Astrocyte of the hippocampus (primary cell): ENCODE data around the gene CAV3.
"Not testable (repeated sequence)": the region's sequence is repeated elsewhere in the genome, so short reads cannot be mapped to it uniquely, and the experiment has no call there.

ENCODE experiments used
- DNase-seq: peaks from one replicate; pipeline ENCODE4 v3.0.0; 2011; ENCODE audit warnings: low read depth, low spot score

CAV3 gene

DNA sequence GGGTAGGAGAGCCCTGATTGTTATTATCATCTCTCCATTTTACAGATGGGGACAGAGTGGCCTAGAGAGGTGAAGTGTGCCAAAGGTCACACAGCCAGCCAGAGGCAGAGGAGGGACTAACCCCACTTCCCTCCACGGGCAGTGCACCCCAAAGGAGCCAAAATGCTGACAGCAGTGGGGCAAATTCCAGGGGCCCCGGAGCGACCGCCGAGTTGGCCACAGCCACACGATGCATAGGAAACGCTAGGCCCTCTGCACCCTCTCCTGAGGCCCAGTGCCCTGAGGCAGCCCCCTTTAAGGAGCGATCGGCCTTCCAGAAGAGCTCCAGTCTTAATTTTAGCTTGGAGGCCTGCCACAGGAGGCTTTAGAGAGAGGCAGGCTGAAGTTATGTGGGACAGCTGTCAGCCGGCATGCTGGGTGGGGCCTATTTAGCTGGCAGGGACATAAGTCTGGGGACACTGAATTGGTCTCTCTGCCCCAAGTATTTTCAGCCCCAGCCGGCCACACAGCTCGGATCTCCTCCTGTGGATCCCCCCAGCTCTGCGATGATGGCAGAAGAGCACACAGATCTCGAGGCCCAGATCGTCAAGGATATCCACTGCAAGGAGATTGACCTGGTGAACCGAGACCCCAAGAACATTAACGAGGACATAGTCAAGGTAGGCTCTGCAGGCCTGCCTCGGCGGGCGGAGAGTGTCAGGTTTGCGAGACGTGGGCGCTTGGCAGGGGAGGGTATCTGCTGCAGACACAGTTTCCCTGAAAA, at the start of gene CAV3:
CAV3 (plus strand) TSS at position 471 of the 763 bp plus-strand sequence; CDS start at position 546, 75 bp downstream.
- DNase-seq, result no peak

DNA sequence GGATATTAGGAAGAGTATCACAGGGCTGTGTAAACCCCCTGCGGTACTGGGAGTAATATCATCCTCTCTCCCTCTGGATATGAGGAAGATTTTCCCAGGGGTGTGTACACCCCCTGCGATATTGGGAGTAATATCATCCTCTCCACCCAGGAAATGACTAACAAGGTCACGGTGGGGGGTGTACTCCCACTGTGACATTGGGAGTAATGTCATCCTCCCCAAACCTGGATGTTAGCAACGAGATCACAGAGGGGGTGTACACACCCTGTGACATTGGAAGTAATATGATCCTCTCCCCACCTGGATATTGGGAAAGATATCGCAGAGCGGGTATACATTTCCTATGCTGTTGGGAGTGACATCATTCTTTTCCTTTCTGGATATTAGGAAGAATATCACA, 48.6 kb upstream of the CAV3 start:
- not testable (repeated sequence) for DNase-seq

- not testable (repeated sequence) for DNase-seq
Observed at GRCh38 chr3:8691295-8691694, 42.3 kb upstream of the CAV3 start.

DNA sequence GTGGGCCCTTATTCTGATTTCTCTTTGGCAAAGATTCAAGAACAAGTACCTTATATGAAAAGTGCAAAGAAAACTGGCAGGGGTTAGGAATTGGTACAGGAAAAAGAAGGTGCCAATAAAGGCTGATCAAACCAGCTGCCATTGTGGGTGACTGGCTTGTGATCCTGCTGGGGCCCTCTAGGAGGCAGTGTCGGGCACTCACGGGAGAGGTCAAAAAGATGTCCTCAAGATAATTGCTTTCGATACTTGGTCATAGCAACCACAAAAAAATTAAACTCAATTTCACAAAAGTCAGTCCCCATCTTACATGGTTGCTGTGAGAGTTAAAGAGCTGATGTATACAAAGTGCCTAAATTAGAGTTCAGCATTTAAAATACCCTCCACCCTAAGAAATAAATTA, 31.0 kb upstream of the CAV3 start:
- no peak for DNase-seq

- no peak for DNase-seq
Observed at GRCh38 chr3:8705575-8705974, 28.0 kb upstream of the CAV3 start.

DNA sequence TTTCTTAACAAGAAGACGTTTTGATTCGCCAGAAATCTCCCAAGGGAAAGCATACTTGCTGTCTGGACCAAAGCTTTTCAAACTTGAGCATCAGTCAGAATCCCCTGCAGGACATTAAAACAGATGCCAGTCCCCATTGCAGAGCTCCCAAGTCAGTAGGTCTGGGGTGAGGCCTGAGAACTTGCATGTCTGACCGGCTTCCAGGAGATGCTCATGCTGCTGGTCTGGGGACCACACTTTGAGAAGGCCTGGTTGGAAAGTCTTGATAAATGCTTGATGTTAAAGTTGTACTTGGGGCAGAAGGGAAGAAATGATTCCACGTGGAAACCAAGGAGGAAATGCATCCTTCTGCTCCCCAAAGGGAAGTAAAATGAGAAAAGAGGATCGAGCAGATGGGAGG, 24.3 kb upstream of the CAV3 start:
- DNase-seq, result no peak

DNA sequence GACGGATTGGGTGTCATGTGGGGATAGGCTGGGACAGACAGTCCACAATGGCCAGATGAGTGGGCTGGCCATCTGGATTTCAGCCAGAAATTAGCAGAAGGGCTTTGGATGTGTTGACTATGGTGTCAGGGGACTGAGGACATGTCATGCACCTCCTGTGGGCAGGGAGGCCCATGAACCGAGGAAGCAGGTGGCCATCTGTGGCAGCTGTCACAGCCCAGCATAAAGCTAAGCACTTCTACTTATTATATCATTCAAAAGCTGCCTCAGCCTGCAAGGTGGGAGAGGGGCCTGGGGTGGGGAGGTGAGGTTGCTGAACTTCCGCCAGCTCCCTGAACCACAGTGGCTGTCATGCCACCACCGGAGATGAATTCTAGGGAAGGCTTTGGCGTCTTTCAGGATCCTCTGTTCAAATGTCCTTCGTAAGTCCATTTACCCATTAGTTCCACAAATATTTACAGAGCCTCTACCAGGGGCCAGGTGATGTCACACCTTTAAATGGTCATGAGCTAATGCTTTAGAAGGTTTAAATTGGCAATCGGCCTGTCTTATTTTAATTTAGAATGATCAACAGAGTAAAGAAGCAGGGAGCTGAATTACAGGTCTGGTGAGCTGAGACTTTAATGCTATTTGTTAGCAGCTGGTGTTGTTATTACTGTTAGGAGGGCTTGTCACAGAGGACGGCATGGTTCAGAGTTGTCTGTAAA, 23.6 kb upstream of the CAV3 start:
- DNase-seq, result no peak

DNA sequence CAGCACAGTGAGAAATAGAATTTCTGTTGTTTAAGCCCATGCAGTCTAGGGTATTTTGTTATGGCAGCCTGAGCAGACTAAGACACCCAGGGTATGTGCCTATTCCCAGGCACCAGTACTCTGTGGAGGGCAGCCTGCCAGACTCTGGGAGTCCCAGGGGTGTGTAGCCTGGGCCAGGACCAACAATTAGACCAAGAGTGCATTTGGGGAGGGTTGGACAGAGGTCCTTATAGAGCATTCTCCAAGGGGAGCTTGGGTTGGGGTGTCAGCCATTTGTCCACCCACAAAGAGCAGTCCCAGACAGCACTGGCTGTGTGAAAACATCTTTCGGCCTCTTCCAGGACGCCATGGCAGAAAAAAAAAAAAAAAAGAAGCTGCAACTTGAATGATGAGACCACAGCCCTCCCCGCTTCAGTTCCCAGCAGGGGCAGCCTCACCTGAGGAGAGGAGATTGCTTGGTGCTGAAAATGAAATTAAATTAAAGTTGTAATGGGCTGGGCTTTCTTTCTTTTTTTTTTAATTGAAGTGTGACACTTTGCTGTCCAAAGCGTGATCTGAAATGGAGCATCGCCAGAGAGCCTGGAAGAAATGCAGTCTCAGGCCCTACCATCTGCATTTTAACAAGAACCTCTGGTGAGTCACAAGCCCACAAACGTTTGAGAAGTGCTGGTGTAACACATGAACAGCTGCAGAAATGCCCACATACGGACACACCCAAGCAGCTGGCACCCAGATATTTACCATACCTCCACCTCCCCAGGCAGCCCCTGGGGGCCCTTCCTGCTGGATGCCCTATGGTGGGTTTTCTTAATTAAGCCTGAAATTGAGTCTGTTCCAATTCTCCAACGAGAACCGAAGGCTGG, 21.3 kb upstream of the CAV3 start:
- peak; percentile 38 for DNase-seq

DNA sequence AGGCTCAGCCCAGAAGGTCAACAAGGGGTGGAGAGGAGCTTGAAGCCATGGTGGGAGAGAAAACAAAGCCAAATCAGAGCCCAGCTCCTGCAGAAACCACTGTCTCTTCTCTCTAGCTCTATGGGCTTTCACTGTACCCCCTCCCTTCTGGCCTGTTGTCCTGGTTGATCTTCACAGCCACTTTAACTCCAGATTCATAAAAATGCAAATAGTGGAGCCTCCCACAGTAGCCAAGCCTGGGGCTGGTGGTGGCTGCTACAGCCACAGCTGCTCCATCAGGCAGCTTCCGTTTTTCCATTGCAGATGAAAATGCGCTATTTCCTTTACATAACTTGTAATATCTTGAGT, 20.7 kb upstream of the CAV3 start:
- no peak for DNase-seq

GRCh38 chr3:8713901-8714759, 19.5 kb upstream of the CAV3 start:
- DNase-seq, result no peak

- not testable (repeated sequence) for DNase-seq
Observed at GRCh38 chr3:8715757-8716156, 17.8 kb upstream of the CAV3 start.

DNA sequence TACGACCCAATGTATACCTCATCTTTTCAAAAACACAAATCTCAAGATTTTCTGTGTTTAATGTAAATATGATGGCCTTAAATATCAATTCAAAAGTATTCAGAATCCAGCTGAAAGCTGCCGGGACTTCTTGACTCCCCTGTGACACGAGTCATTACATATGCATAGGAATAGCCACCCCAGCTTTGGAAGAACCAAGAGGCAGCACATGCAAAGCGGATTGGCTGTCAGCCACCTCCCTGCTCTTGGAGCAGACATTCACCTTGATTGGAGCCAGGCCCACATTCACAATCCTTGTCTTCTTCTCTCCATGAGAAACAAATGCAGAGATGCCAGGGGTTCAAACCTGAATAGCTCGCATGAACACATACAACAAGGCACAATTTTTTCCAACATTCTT, 10.8 kb upstream of the CAV3 start:
- no peak for DNase-seq

DNA sequence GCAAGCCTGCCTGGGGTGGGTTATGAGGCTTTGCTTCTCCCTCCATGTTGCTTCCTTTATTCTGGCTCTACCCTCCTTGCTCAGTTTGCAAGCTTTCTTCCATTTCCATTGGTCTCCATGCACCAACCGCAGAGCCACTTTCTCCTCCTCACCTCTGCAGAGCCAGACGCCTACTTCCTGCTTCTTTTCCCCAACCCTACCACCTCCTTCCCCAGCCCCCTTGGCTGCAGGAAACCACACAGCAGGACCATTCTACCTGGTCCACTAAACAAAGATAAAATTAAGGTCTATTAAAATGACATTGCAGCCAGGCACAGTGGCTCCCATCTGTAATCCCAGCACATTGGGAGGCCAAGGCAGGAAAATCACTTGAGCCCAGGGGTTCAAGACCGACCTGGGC, 10.0 kb upstream of the CAV3 start:
- DNase-seq, result no peak

- no peak for DNase-seq
Observed at GRCh38 chr3:8724108-8724752, 9.4 kb upstream of the CAV3 start.

DNA sequence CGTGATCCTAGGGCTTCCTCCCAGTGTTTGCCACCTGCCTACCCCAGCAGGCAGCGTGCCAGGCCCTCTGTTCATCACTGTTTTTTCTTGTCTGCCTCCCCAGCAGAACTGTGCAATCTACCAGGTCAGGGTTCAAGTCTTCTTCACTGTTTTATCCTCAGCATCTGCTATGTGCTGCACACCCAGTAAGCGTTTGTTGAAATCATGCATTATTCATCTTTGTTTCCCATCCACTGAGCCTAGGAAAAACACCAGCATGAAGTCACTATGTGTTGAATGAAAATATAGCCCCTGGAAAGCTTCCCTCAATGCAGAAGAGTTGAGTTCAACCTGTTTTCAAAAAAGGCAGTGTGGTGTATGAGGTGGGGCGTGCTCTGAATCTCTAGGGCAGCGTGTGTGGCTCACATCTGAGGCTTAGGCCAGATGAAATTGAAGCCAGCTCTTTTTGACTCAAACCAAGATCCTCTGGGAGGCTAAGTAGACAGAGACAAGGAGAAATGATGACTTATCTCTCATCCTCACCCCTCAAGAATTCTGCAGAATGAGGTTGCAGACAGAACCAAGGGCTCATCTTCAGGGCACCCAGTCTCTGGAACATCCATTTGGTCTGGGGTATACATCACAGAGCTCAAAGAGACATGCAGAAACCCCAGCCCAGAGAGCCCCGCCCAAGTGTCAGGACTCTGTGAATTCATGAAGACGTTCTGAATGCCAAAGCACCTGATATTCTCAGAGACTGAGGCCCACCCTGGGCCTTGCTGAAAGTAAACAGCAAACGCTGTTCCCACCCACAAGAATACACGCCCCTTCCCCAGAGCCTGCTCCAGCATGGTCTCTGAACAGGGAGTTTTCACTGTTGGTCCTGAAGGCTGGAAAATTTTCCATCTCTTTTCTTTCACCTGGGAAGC, 5.7 kb upstream of the CAV3 start:
- DNase-seq, result no peak

DNA sequence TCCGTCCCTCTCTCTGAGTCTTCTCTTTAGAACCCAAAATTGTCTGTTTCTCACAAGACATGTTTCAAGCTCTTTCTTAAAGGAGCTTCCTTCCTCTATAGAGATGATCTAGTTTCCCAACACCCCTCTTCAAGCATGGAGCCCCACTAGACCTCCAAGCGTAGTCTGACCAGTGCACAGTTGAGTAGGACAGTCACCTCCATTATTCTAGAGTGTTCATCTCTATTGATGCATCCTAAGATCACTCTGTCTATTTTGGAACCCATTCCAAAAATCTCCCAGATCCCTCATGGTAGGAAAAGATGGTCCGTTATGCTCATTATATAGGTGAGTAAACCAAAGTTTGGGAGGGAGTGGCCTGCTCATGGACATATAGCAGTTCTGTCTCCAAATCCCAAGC, 4.1 kb upstream of the CAV3 start:
- DNase-seq, result no peak

- DNase-seq, result no peak
Observed at GRCh38 chr3:8730656-8731055, 2.9 kb upstream of the CAV3 start.

- DNase-seq, result no peak
Observed at GRCh38 chr3:8732413-8732812, 1.2 kb upstream of the CAV3 start.

DNA sequence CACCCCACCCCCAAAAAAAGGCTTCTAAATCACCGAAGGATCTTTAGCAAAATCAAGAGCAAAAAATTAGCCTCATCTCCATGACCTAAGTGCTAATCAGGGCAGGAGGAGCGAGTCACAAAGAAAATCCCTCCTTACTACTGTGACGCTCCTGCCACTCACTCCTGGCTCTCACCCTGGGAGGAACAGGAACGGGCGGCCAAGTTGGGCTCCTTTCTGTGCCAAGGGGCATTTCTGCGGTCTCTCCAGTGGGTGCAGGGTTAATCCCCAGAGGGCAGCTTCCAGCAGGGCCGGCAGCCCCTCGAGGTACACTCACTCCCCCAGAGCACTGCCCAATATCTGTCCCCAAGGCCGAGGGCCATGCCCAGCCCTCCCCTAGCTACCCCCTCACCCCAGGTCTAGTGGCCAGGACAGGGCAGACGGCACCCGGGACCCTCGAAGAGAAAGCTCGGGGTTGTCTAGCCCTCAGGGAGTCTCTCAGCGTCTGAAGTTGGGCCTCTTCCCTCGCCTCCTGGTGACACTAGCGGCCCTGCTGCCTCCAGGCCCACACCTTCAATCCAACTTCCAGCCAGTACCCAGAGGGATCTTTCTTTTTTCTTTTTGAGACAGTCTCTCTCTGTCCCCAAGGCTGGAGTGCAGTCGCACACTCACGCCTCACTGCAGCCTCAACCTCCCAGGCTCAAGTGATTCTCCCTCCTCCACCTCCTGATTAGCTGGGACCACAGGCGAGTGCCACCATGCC, 706 bp downstream of the CAV3 start:
- no peak for DNase-seq
